ENCODE results near the gene EXTL1.
A peak's percentile ranks its signal among the peaks of the same experiment; 100 is the strongest.
"Not testable (repeated sequence)": the region's sequence is repeated elsewhere in the genome, so short reads cannot be mapped to it uniquely, and the experiment has no call there.

Gene EXTL1, protein sequence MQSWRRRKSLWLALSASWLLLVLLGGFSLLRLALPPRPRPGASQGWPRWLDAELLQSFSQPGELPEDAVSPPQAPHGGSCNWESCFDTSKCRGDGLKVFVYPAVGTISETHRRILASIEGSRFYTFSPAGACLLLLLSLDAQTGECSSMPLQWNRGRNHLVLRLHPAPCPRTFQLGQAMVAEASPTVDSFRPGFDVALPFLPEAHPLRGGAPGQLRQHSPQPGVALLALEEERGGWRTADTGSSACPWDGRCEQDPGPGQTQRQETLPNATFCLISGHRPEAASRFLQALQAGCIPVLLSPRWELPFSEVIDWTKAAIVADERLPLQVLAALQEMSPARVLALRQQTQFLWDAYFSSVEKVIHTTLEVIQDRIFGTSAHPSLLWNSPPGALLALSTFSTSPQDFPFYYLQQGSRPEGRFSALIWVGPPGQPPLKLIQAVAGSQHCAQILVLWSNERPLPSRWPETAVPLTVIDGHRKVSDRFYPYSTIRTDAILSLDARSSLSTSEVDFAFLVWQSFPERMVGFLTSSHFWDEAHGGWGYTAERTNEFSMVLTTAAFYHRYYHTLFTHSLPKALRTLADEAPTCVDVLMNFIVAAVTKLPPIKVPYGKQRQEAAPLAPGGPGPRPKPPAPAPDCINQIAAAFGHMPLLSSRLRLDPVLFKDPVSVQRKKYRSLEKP

GRCh38 chr1:26021647-26022403, at the start of gene EXTL1:
Gene EXTL1 (plus strand): TSS chr1:26021775. CDS start chr1:26022647, 872 bp downstream.
- DNase-seq (ENCODE audit: low spot score) = no peak

GRCh38 chr1:25971811-25972180, 49.8 kb upstream of the EXTL1 start:
- DNase-seq (ENCODE audit: low spot score) = no peak

- DNase-seq (ENCODE audit: low spot score) = no peak
These were observed 47.8 kb upstream of the EXTL1 start for GRCh38 chr1:25973610-25974321.

- no peak for DNase-seq (ENCODE audit: low spot score)
These were observed 43.8 kb upstream of the EXTL1 start for GRCh38 chr1:25977801-25978200.

DNA sequence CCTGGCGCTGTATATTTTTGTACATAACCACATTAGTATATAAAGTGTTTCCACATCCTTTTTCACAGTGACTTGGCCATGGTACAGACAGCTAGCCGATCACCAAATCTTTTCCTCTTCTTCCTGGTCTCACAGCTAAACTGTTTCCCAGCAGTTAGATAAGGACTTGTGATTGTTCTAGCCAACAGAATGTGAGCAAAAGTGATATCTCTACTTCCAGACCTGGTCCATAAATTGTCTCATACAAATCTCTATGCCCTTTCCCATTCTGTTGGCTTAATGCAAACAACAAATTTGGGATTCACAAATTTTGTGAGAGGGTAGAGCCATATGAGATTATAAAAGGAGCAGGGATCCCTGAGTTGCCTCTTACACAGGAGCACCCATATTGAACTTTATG, 43.2 kb upstream of the EXTL1 start:
- DNase-seq (ENCODE audit: low spot score) = no peak

DNA sequence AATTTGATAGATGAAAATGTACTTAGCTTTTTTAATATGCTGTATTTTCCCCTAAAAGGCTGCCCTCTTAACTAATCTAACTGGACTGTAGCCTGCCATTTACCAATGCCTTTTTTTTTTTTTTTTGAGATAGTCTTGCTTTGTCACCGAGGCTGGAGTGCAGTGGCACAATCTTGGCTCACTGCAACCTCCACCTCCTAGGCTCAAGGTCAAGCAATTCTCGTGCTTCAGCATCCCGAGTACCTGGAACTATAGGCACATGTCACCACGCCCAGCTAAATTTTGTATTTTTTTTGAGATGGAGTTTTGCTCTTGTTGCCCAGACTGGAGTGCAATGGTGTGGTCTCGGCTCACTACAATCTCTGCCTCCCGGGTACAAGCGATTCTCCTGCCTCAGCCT, 42.4 kb upstream of the EXTL1 start:
- no peak for DNase-seq (ENCODE audit: low spot score)

DNA sequence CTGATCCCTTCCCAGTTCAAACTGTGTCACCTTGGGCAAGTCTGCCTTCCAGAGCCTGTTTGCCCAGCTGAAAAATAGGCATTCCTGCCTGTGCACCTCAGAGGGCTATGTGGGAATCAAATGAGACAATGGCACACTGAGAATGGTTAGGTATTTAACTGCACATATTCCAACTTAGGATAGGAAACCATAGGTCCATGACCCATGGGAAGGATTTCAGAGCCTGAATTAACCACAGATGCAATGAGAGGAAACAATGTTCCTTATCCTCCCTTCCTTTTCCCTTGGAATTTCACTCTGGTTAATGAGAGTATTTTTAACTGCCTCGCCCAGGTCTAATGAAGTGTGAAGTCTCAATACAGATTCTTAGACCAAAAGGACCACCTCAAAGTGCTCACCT, 36.4 kb upstream of the EXTL1 start:
- DNase-seq (ENCODE audit: low spot score) = no peak

DNA sequence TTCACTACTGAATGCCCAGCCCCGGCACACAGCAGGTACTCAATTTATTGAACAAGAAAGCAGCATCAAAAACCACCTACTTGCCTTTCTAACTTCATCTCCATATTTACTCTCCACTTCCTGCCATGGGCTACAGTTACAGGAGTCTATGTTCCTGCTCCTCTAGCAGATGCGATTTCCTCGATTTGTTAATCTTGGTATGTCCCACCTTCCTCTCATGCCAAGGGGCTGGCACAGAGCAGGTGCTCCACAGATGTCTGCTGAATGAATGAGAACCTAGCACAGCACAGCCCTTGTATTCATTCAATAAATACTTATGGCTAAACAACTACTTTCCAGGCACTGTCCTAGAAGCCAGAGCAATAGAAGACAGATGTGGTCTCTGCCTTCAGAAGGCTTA, 35.9 kb upstream of the EXTL1 start:
- no peak for DNase-seq (ENCODE audit: low spot score)

DNA sequence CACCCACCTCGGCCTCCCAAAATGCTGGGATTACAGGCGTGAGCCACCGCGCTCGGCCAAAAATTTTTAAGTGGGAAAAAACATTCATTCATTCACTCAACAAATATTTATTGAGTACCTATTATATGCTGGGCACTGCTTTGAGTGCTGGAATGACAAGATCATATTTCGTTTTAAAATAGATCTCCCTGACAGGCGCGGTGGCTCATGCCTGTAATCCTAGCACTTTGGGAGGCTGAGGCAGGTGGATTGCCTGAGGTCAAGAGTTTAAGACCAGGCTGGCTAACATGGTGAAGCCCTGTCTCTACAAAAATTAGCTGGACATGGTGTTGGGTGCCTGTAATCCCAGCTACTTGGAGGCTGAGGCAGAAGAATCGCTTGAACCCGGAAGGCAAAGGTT, 34.8 kb upstream of the EXTL1 start:
- DNase-seq (ENCODE audit: low spot score) = not testable (repeated sequence)

DNA sequence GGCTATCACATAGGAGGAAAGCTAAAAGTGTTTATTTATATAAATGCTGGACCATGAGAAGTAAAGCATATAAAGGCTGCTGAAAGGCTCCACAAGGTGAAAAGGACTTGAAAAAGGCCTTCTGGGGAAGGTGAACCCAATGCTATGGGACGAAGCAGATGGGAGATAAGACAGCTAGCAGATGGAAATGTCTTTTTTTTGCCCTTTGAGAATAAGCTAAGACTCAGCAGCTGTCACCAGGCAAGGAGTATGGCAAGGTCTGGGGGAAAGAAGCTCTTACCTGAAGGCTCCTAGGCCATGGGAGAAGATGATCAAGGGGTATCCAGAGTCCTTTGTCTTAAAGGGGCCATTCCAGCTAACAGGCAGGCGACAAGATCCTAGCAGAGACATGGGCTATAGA, 33.6 kb upstream of the EXTL1 start:
- DNase-seq (ENCODE audit: low spot score) = no peak

GRCh38 chr1:25989440-25990234, 31.9 kb upstream of the EXTL1 start:
- DNase-seq (ENCODE audit: low spot score) = no peak

DNA sequence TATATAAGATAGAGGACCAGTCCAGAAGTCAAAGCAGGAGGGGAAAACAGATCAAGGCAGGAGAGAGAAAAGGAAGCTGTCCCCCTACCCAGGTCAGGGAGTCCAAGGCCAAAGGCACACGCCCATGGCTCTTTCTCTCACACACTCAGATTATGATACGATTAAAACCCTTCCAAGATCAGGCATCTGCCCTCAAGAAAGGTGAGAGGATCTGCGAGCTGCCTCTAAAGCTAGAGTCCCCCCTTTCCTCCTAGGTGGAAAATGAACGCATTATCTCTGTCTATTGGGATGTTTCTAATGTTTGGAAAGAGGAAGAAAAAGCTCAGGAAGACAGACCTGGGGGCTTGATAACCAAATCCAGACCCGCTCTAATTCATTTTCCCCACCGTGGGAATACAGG, 31.3 kb upstream of the EXTL1 start:
- no peak for DNase-seq (ENCODE audit: low spot score)

GRCh38 chr1:25990702-25991395, 30.7 kb upstream of the EXTL1 start:
- DNase-seq (ENCODE audit: low spot score) = peak; percentile 61

DNA sequence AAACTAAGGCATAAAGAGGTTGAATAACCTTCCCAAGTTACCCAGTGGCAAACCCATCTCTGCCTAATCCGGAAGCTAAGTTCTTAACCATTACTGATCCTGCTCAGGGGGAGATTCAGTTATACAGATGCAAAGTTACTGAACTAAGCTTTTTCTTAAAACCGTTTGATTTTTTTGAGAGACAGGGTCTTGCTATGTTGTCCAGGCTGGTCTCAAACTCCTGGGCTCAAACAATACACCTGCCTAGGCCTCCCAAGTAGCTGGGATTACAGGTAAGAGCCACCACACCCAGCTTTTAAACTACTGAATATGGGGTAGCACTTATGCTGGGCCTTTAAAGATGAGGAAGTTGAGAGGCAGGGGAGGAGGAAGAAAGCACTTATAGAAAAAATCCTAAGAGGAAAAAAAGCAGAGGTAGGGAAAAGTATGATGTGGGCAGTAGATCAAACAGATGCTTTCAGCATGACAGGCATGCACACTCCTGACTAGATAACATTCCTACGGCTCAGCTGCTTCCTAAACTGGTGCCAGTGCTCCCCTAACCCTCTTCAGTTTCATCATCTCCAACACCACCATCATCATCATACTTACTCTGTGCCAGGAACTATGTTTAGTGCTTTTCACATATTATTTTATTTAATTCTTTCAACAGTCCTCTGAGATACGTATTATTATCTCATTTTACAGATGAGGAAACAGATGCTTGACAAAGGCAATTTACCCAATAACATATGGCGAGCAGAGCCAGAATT, 29.5 kb upstream of the EXTL1 start:
- DNase-seq (ENCODE audit: low spot score) = no peak

DNA sequence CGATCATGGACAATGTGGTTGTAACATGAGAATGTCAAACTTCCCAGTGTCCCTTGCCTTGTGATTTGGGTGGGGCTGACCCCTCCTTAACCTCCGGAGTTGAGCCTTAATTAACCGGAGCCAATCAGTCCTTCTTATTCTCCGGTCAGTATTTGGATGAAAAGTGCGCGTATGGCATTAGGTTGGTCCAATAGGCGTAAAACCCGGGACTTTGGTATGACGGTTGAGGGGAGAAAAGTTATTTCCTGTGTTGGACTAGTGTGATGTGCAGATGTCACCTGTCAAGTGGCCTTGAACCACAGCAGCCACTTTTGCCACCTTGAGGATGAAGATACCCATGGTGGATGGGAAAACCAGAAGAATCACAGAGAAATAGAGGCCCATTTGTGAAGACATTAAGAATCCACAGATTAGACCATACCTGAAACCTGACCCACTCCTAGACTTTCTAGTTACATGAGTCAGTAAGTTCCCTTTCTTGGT, 28.8 kb upstream of the EXTL1 start:
- no peak for DNase-seq (ENCODE audit: low spot score)

- DNase-seq (ENCODE audit: low spot score) = no peak
These were observed 28.2 kb upstream of the EXTL1 start for GRCh38 chr1:25993197-25993951.

DNA sequence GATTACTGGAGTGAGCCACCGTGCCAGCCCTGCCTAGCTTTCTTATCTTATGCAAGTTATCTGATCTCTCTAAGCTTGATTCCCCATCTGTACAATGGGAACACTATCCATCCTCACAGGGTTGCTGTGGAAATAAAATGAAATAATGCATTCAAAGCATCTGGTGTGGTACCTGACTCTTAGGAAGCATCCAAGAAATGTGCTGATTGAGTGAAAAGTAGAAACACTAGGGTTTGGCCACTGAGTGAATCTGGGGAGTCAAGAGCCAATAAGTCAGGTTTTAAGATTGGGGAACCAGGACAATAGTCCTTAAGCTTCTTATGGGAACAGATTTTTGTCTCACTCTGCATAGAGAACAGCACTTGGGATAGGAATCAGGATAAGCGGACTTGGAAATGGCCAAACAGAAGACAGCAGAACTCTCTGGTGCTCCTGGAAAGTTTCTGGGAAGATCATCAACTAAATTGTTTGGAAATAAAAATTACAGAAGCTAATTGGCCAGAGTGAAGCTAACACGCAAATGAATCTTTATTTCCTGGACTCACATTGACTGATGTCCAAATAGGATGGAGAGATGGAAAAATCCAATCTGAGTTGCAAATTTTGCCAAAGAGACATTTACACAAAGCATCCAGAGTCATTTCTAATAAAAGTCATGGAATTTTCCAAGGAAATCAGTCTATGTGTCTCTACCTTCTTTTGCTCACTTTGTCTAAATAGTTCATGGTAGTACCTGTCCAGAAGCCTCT, 27.0 kb upstream of the EXTL1 start:
- no peak for DNase-seq (ENCODE audit: low spot score)
